Measurements from ENCODE around the gene SDCCAG8. TPM values are rescaled to one million over a fixed set of nuclear protein-coding genes. Genes with fewer than 3 reads are reported as not detected.

Gene SDCCAG8
- polyA plus RNA-seq, 2 of the 4 experiments (the other 2 are of a cell fraction), result 48.8 to 64.8 TPM

- TF ChIP-seq HES2 (IDR thresholded peaks at IDR 0.05), result no peak
- TF ChIP-seq CBX2 (IDR thresholded peaks at IDR 0.05; ENCODE audit: borderline replicate concordance, low read depth), result no peak
- TF ChIP-seq RAD21 (conservative IDR thresholded peaks at IDR 0.05 in 1 of 2, IDR thresholded peaks at IDR 0.05 in 1 of 2), result no peak
- TF ChIP-seq RNF2 (IDR thresholded peaks at IDR 0.05; ENCODE audit: borderline replicate concordance, low read depth), result no peak
- no peak for TF ChIP-seq REST (IDR thresholded peaks at IDR 0.05)
- no peak for TF ChIP-seq CEBPB (IDR thresholded peaks at IDR 0.05)
These were observed 164.4 kb downstream of the SDCCAG8 start (continued) for GRCh38 chr1:243420016-243420945.

GRCh38 chr1:243420946-243421685 is 165.3 kb downstream of the SDCCAG8 start:
- WGBS (ENCODE audit: missing lambda C conversion rate), result 68% methylated on average over 15 of the region's 15 CpGs
- CTCF ChIA-PET, result interaction anchor here (1.4 kb wide), 1 partner anchor 1183 kb away, joined by 3 read pairs; no protein-coding TSS in a partner anchor
- peak overlapping the region; percentile 42 to 69; a peak in 4 of 6 replicates for H3K27ac ChIP-seq
- DNase-seq (ENCODE audit: low read depth in 1 of 2, low spot score in 1 of 2) (no peak), ATAC-seq (peak; percentile 78 to 85), FAIRE-seq (no peak)
- no peaks in the 10 kb centered on the region for H3K9me3 ChIP-seq
- POLR2A ChIA-PET, result interaction anchor here (0.5 to 0.6 kb wide), 2 partner anchors 627 to 628 kb away, joined by 3 to 5 read pairs; no protein-coding TSS in a partner anchor
- H3K4me2 ChIP-seq, result peak overlapping the region; percentile 73
- TF ChIP-seq KDM1A (IDR thresholded peaks at IDR 0.05; ENCODE audit: low read depth) (no peak), KDM5A (IDR thresholded peaks at IDR 0.05) (no peak), FOSL2 (IDR thresholded peaks at IDR 0.05) (no peak), FOSL2 (CRISPR knock-in tag; IDR thresholded peaks at IDR 0.05) (no peak), HOXB13 (CRISPR knock-in tag; IDR thresholded peaks at IDR 0.05; ENCODE audit: low read depth) (no peak), ZSCAN20 (CRISPR knock-in tag; IDR thresholded peaks at IDR 0.05) (no peak), NFE2L2 (conservative IDR thresholded peaks at IDR 0.05; ENCODE audit: low read length) (no peak), EHF (CRISPR knock-in tag; IDR thresholded peaks at IDR 0.05) (no peak), CHD4 (IDR thresholded peaks at IDR 0.05; ENCODE audit: borderline replicate concordance) (no peak)
- peaks cover 5% of the 10 kb centered on the region; the same call in 2 of the 3 replicates for H3K4me1 ChIP-seq
- peak overlapping the region; percentile 19; the same call in 2 of the 3 replicates for H3K4me3 ChIP-seq

- H3K4me1 ChIP-seq, result peaks cover 5% of the 10 kb centered on the region; the same call in 2 of the 3 replicates
- FAIRE-seq (no peak), DNase-seq (ENCODE audit: low read depth in 1 of 2, low spot score in 1 of 2) (peak; percentile 18 to 46), ATAC-seq (peak; percentile 94 to 98)
- peak overlapping the region; percentile 73 for H3K4me2 ChIP-seq
- no peaks in the 10 kb centered on the region for H3K9me3 ChIP-seq
- WGBS (ENCODE audit: missing lambda C conversion rate), result 15% methylated on average over 6 of the region's 6 CpGs
- peak overlapping the region; percentile 19; the same call in 2 of the 3 replicates for H3K4me3 ChIP-seq
- ChIA-PET POLR2A (no interaction called here), CTCF (interaction anchor here (1.4 kb wide), 1 partner anchor 1182 kb away, joined by 3 read pairs; no protein-coding TSS in a partner anchor)
- peak overlapping the region; percentile 42 to 69; a peak in 5 of 6 replicates for H3K27ac ChIP-seq
- no peak for TF ChIP-seq ESRRA (IDR thresholded peaks at IDR 0.05; ENCODE audit: borderline replicate concordance, low read length)
- TF ChIP-seq MAFK (IDR thresholded peaks at IDR 0.05; ENCODE audit: partially characterized antibody), result peak; percentile 37
These were observed 165.9 kb downstream of the SDCCAG8 start for GRCh38 chr1:243421784-243422183.

Data from A549 (cell line).